Sigmoid colon (tissue), 4 donors: ENCODE results near the gene SH3GL2.

Experiments used
- CTCF ChIP-seq, 4 experiments: fragments of 450-650 bp in 3 of 4; fragments of 200-600 bp in 1 of 4; IDR thresholded peaks; one replicate each; pipeline ENCODE4 v1.5.1; 2016 to 2019; ENCODE audit warnings: antibody characterized with exemption in 4 of 4, mild to moderate bottlenecking in 3 of 4, moderate library complexity in 2 of 4
- EP300 ChIP-seq, 4 donors: sonication (generic); formaldehyde crosslinking; IDR thresholded peaks; one replicate each; pipeline ENCODE4 v1.6.1; 2017; ENCODE audit warnings: antibody characterized with exemption in 4 of 4
- POLR2AphosphoS5 ChIP-seq, 4 donors: sonication (generic); formaldehyde crosslinking; IDR thresholded peaks; one replicate each; pipeline ENCODE4 v1.6.1; 2017; ENCODE audit warnings: antibody characterized with exemption in 4 of 4

GRCh38 chr9:17734674-17735073 is 155.8 kb downstream of the SH3GL2 start:
- TF ChIP-seq POLR2AphosphoS5 (IDR thresholded peaks at IDR 0.05) (no peak), CTCF (IDR thresholded peaks at IDR 0.05) (no peak), EP300 (IDR thresholded peaks at IDR 0.05) (no peak)
